HG03045 (cell line): ENCODE data around the gene CEACAM1.
"Not testable (repeated sequence)": the region's sequence is repeated elsewhere in the genome, so short reads cannot be mapped to it uniquely, and the experiment has no call there.

ENCODE experiments used
- ATAC-seq: cut with Tn5 transposase; IDR thresholded peaks from one replicate; pipeline ENCODE4 v1.9.1; 2021; ENCODE audit warnings: mild to moderate bottlenecking, moderate library complexity; ENCODE audit not compliant: unreplicated experiment

The CEACAM1 gene

DNA sequence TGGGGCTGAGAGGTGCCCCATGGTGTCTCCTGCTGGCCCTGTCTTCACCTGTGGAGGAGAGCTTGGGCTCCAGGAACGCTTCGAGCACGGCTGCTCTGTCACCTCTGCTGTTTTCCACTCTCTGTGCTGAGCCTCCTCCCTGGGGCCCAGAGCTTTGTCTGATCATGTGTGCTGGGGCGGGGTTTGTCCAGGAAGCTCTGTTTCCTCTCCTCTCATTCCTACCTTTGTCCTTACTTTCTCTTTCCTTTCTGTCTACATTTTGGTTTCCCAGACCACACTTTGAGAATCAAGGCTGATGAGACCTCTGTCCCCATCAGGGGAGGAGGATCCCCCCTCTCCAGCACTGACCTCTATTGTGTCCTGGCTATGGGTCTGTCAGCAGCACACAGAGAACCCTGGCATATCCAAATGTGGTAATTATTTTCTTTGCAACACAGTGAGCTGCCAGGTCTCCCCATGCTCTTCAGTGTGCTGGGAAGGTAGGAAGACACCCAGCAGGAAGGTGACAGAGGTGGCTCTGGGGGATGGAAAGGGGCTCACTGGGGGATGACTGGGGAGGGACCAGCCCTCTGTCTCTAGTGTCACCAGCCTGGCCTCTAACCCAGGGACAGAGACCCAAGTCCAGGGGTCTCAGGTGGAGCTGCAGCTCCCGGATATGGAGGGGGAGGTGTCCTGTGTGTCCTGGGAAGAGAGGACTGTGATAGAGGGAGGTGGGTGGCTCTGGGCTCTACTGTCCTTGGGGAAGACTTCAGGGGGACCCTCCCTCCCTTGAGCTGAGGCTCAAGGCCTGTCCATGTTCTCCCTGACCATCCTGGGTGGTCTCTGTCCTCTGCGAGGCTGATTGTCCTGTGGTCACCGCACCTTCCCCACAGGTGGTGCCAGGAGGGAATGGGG, at the start of gene CEACAM1:
Gene CEACAM1 (minus strand): TSS at position 128 of the 894 bp plus-strand sequence. CDS start 107 bp downstream, at position 21.
- ATAC-seq = no peak

DNA sequence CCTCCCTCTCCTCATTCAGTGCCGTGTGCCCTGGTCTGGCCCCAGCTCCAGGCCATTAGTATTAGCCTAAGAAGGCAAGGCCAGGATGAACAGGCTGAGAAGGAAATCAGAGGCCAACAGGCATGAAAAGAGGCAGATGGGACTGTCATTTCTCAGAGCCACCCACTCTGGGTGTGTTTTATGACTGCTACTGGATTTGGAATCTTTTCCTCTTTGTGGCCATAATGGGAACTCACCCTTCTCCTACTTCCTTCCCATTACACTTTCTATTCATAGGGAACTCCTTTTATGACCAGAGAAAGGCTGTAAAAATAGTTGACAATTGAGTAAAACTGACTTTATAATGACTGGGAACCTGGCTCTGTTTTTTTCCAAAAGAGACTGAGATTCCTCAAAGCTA, 48.7 kb upstream of the CEACAM1 start:
- ATAC-seq = no peak

DNA sequence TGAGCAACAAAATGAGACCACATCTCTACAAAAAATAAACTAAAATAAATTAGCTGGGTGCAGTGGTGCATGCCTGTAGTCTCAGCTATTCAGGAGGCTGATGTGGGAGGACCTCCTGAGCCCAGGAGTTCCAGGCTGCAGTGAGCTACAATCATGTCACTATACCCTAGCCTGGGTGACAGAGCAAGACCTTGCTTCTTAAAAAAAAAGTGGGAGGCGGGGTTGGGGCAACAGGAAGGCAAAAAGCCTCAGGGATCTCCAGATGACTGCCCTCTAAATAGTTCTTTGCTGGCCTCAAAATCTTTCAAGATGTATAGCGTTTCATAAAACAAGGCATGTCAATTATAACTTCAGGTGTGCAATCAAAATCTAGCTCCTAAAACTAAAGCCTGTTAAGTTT, 48.0 kb upstream of the CEACAM1 start:
- ATAC-seq = no peak

DNA sequence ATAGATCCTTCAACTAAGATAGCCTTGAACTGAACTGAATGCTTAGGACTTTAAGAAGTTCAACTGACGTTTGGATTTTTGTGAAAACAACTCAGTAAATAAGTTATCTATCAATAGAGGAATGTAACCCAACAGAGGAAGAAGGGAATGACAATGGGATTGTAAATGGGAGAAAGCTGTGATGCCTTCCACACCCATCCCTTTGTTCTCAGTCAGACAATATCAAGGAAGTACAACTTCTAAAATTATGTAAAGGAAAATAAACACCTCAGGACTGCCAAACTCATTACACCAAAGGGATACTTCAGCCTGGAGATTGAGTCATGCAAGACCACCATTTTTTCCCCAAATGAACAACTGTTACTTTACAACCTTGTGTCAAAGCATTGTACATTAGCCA, 45.4 kb upstream of the CEACAM1 start:
- ATAC-seq = no peak

DNA sequence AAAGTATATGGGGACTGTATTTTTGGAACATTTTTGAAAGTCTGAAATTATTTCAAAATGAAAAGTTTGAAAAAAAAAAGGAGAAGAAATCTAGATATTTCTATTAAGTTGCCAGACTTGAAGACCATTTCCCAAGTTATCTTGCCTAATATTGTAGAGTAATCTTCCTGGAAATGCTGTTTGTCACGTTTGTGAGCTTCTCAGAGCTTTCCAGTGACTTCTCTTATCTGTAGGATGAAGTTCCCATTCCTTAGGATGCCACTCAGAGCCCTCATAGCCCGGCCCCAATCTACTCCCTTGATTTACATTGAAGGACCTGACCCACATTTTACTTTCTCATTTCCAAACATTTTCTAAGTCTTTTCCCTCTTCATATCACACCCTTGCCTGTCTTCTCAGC, 42.8 kb upstream of the CEACAM1 start:
- no peak for ATAC-seq

DNA sequence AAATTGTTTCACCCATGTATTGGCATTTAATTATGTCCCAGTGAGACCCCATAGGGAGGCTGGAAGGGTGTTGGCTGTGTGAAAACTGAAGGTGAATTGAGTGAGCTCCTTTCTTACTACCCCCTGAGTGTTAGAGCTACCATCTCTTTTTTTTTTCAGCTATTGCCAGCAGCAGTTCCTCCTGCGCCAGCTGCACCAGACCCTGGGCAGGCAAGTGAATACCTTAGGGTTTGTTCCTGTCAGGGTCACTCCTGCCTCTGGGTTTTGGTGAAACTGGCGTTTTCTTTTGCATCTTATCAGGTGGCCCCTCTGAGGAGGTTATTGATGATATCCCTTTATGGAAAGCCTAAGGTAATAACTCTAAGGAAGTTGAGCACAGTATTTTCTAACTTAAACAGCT, 40.9 kb upstream of the CEACAM1 start:
- no peak for ATAC-seq

DNA sequence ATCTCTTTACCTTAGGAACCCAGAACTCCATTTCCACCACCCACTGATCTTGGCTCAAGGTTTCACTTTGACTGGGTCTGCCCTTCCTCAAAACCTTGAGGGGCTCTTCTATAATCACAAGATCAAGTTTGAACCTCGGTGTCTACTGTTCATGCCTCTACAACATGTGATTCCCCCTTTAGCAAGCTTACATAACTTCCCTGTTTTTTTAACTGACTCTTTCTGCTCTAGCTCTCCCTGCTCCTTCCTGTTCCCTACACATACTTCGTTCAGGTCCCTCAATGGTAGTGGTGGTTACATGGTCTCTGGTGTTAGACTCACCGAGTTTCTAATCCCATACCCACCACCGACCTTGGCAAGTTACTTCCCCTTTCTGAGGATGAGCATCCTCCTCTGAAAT, 39.7 kb upstream of the CEACAM1 start:
- ATAC-seq = no peak

DNA sequence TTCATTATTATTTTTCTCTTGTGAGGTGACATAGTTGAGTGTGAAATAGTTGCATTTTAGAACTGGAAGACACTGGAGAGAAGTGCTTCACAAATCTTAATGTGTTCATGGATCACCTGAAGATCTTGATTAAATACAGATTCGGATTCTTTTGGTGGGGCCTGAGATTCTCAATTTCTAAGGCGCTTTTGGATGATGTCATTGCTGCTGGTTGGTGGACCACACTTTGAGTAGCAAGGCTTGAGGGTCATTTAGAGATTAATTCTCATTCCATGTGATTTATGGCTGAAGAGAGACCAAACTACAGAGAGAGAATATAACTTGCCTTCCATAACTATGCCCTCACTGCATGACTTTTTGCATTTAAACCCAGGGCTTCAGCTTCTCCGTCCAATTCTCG, 39.3 kb upstream of the CEACAM1 start:
- ATAC-seq = no peak

DNA sequence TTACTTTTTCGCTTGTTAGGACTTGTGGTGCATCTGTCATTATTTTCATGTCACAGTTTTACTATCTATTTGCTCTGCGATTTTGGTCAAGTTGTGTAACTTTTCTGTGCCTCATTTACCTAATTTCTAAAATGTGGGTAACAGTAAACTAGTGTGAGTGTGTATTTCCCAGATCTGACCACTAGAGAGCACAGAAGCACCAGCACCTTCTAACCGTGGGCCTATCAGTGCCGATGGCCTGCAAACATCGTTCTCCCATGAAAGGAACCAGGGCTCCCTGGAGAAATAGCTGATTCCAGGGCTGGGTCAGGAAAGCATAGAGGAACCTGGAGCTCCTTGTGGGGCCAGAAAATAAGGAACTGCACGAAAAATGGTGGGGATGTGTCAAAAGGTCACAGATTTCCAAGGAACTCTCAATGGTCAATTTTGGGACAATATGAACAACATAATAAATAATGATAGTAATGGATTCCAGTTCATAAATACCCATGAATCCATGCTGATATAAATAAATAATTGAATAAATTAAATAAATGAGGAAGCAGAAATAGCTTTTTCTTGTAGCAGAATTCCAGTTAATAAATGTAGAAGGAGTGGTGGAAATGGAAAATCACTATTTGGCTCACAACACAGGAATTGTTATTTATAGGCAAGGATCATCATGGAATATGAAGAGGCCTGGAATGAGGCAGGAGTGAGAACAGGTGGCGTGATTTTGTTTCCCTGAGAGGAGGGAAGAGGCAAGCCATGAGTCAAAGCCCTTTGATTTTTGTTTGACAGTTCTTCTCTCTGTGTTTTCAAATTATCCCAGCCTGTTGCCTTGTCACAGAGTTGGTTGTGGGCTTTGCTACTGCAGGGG, 35.3 kb upstream of the CEACAM1 start:
- no peak for ATAC-seq

DNA sequence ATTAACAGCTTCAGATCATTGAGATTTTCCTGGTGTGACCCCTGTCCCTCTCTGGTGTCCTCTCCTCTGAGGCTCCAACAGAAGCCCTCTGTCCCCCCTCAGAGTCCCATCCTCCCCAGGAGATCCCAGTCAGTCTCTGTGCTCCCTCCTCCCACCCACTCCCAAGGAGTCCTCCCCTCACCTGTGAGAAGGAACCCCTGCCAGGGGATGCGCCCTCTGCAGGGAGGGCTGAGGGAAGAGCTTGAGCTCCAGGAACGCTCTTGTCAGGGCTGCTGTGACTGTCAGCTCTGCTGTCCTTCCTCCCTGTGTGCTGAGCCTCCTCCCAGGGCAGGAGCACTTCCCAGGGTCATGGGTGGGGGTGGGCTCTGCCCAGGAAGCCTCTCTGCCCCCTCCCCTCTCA, 33.2 kb upstream of the CEACAM1 start:
- no peak for ATAC-seq

DNA sequence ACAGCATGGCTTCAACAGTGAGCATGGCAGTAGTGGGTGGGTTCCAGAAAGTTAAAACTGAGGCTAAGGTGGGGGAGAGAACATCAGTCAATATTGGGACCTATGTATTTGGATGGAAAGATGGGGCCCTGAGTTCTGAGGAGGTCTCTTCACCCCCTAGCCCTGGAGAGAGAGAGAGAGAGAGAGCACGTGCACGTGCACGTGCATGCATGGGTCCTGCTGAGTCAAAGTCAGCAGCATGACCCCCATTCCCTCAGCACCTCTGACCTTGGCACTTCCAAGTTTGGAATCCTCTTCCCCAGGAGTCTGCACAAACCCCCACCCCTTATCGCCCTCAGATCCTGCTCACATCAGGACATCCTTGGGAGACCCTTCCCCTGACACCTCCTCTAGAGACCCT, 32.5 kb upstream of the CEACAM1 start:
- no peak for ATAC-seq

DNA sequence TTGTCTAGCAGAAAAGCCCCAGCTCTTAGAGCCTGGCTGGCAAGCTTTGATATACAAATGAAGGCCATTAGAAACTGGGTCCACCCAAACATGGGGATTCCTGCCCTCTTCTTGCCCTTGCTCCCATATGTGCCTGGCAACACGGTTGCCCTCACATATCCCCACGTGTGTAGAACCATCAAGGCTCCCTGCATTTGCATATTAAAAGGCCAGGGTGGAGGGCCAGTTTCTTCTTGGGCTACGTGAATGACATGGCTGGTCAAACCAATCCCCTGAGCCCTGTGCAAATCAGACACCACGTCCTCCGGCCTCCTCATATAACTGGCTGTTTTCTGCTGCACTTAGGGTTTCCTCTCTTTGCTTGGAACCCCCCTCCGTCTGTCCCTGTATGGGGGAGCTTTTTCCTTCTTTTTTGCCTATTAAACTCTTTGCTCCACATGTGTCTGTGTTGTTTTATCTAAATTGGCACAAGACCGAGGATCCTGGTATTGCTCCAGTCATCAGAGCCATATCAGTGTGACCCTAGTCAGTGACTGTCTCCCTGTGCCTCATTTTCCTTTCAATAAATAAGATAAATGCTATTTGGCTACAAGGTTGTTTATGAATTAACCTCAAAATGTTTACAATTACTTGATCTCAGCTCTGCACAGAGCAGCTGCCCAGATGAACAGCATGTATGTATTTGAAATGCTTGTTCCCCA, 30.3 kb upstream of the CEACAM1 start:
- ATAC-seq = no peak

DNA sequence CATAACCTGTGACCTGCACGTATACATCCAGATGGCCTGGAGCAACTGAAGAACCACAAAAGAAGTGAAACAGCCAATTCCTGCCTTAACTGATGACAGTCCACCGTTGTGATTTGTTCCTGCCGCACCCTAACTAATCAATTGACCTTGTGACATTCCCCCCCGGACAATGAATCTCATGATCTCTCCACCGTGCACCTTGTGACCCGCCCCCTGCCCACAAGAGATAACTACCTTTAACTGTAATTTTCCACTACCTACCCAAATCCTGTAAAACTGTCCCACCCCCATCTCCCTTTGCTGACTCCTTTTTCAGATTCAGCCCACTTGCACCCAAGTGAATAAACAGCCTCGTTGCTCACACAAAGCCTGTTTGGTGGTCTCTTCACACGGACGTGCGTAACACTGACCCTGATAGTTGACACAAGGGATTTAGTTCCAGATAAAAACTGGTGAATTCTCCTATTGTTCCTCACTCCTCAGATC, 29.1 kb upstream of the CEACAM1 start:
- not testable (repeated sequence) for ATAC-seq

DNA sequence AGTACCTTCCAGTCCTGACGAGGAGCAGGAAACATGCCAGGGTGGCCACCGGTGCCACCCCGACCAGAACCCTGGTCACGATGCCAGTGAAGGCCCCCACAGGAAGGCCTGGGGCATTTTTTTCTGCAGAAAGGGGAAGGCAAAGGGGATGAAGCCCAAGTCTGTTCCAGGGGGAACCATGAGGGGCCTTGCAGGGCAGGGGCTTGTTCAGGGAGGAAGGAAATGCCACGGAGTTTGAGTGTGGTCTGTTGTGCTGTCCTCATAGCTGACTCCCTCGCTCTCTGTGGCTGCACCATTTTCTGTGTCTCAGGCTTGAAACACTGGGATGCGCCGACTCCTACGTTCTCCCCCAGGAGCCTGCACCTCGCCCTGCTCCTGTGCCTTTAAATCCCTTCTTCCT, 27.5 kb upstream of the CEACAM1 start:
- no peak for ATAC-seq

DNA sequence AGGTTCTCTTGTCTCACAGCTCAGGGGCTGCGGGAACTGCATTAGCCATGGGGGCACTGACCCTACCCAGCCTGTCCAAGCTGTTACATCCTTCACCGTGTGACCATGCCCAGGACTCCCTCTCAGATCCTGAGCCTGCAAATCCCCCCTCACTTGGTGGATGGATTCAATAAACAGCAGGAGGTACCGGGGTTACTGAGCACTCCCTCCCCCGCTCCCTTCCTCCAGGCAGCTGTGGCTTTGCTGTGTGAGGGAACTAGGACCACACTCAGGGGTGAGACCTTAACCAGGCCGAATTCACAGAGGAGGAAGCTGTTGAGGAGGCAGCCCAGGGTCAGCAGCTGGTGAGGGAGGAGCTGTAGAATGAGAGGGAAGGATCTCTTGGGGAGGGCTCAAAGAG, 27.0 kb upstream of the CEACAM1 start:
- ATAC-seq = no peak

DNA sequence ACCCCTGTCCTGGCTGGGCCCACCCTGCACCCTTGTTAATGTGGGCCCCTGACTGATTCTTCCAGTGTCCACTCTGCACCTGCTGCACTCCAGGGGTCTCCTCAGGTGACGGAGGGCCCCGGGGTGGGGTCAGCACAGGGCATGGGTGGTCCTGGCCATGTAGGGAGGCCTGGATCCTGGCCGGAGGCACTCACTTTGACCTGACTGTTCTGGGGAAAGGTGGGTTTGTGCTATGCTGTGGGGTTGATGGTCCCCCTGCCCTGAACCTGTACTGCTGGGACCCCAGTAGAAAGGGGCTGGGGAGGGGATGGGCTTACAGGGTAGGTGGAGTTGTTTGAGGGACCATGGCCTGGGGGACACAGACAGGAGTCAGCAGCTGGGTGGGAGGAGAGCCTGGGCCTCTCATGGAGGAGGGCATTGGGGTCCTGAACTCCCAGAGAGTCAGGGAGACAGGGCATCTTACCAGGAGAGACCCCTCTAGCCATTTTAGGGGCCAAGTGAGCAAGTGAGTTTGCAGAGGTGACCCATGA, 25.8 kb upstream of the CEACAM1 start:
- ATAC-seq = no peak

DNA sequence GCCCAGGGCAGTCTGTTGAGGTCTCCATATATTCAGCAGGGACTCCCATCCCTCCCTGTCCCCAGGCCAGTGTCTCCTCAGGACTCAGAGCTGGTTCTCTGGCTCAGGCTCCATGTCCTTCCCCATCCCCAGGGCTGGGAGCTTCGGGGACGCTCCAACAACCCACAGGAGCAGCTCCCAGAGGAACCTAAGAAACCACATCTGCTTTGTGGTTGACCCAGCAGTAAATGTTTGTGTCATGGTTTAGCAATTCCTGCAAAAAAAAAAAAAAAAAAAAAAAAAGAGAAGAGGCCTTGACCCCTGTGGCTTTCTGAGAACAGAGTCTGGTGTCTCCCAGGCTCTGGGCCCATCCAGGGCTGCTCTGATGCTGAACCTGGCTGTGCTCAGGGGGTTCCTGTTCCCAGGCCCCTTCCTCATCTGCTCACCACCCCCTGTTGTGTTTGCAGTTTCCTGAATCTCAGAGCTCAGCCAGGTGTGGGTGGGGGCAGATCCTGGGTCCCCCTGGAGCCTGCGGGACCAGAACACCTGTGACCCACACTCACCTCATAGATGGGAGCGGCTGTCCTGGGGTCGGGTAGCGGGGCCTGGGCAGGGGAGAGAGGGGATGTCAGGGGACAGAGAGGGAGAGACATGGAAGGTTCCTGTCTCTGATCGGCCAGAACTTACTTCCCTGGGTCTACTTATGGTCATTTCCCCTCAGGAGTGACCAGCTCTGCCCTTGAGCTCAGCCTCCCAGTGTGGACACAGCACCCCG, 25.2 kb upstream of the CEACAM1 start:
- no peak for ATAC-seq

DNA sequence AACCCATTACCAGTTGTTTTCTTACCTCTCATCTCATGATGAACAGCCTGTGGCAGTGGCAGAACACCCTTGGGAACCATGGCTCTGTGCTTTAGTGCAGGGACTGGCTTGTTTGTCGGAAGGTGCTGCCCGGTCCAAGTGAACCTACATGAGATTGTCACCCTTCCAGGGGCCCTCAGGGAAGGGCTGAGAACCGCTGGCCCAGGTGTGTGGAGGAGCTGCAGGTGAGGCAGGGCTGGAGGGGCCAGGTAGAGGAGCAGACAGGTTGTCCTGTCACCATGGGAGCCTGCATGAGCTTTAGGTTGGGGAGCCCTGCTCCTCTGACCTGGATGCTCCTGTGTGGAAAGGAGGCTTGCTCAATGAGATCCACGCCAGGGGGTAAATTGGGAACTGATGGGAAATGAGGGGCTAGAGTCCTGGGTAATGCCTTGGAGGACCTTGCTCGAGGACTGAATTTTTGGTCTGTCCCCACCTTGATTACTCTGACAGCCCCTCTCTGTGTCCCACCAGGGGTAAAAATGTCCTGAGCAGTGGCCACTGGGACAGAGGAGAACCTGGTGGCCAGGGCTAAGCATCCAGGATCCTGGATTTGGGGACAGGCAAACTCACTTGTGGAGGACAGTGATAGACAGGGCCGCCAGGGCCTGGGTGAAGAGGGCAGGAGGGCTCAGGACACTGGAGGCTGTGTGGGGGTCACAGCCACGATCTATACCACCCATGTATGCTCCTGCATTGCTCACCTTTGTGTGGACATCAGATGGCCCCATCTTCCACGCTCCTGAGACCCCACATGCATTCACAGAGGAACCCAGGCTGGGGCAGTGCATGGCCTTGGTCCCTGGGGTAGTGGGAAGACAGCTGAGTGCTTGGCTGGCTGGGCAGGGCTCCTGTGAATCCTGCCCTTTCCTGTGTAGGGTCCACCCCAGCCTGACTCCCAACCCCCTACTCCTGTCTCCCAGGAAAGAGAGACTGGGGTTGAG, 24.1 kb upstream of the CEACAM1 start:
- ATAC-seq = no peak

DNA sequence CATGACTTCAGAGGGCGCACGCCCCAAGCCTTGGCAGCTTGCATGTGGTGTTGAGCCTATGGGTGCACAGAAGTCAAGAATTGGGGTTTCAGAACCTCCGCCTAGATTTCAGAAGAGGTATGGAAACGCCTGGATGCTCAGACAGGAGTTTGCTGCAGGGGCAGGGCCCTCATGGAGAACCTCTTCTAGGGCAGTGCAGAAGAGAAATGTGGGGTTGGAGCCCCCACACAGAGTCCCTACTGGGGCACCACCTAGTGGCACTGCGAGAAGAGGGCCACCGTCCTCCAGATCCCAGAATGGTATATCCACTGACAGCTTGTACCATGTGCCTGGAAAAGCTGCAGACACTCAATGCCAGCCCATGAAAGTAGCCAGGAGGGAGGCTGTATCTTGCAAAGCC, 22.2 kb upstream of the CEACAM1 start:
- not testable (repeated sequence) for ATAC-seq
